ENCODE results near the gene CD3E. TPM values are rescaled to one million over a fixed set of nuclear protein-coding genes. Genes with fewer than 3 reads are reported as not detected.
A peak's percentile ranks its signal among the peaks of the same experiment; 100 is the strongest.

CD3E gene
- polyA plus RNA-seq, 1 donor: 9.1 TPM

DNA sequence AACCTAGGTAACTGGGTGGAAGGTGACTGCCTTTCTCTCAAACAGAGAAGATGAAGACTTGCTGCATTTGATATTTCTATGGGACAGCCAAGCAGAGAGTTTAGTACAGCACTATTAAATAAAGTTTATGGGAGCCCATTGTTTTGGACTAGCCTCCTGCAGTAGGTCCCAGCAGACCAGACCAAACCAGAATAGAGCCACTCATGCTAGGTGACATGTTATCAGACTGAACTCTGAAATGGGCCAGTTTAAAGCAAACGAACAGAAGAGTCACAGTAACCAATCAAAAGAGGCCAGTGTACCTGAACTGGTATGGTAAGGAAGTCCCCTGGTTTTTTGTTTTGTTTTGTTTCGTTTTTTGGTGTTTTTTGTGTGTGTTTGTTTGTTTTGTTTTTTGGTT, 32.5 kb upstream of the CD3E start:
- DNase-seq: no peak
- no peak overlapping the region for H3K27ac ChIP-seq (ENCODE audit: low read length)

DNA sequence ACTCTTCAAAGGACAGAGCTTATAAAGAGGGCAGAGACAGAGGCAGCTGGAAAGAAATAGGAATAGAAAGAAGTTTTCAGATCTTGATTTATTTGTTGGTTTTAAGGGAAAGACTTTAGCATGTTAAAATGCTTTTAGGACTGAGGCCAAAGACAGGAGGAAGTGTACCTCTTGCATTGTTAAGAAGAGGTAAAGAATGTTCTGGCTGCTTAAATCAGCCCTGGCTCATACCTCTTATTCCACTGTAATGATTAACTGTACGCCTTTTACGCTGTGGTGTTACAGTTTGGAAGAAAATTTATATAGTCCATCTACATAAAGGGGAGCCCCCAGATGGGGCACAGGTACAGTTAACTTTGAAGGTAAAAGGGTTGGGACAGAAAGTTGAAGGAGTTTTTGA, 30.3 kb upstream of the CD3E start:
- H3K36me3 ChIP-seq (ENCODE audit: control insufficient read depth, insufficient read depth, low read length): no peaks in the 10 kb centered on the region
- H3K4me1 ChIP-seq (ENCODE audit: control insufficient read depth, insufficient read depth, low read length): no peaks in the 10 kb centered on the region
- H3K4me3 ChIP-seq (ENCODE audit: low read length): no peak overlapping the region
- no peaks in the 10 kb centered on the region for H3K9me3 ChIP-seq (ENCODE audit: control insufficient read depth, low read depth, low read length)
- DNase-seq: peak in 1 of 2 donors; percentile 10
- no peaks in the 10 kb centered on the region for H3K27me3 ChIP-seq (ENCODE audit: control insufficient read depth, insufficient read depth, low read length)
- WGBS (ENCODE audit: insufficient coverage, low lambda C conversion rate): no CpG with 5 or more reads among the region's 2 CpGs
- H3K27ac ChIP-seq (ENCODE audit: low read length): no peak overlapping the region

More for the DNA sequence above, 32.5 kb upstream of the CD3E start:
- H3K4me3 ChIP-seq (ENCODE audit: low read length): no peak overlapping the region
- no peaks in the 10 kb centered on the region for H3K9me3 ChIP-seq (ENCODE audit: control insufficient read depth, low read depth, low read length)
- no peaks in the 10 kb centered on the region for H3K27me3 ChIP-seq (ENCODE audit: control insufficient read depth, insufficient read depth, low read length)
- 33% methylated on average over 1 of the region's 2 CpGs for WGBS (ENCODE audit: insufficient coverage, low lambda C conversion rate)
- no peaks in the 10 kb centered on the region for H3K4me1 ChIP-seq (ENCODE audit: control insufficient read depth, insufficient read depth, low read length)
- no peaks in the 10 kb centered on the region for H3K36me3 ChIP-seq (ENCODE audit: control insufficient read depth, insufficient read depth, low read length)

DNA sequence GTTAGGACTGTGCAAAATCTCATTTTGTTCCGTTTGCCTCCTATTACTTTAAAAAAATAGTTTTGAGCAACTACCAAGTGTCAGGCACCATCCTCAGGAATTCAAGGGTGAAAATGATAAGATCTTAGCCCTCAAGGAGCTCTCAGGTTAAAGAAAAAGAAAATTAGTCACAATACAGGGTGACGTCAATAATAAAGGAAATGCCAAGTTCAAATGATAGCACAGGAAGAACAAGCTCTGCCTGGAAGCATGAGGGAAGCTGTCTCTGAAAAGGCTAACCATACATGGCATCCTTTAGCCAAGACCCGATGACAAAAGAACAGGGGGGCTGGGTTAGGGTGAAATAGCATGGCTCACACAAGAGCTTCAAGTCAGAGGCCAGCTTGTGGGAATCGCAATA, 29.4 kb upstream of the CD3E start:
- DNase-seq: no peak
- no peaks in the 10 kb centered on the region for H3K9me3 ChIP-seq (ENCODE audit: control insufficient read depth, low read depth, low read length)
- H3K4me1 ChIP-seq (ENCODE audit: control insufficient read depth, insufficient read depth, low read length): no peaks in the 10 kb centered on the region
- H3K27ac ChIP-seq (ENCODE audit: low read length): no peak overlapping the region
- H3K36me3 ChIP-seq (ENCODE audit: control insufficient read depth, insufficient read depth, low read length): no peaks in the 10 kb centered on the region
- no peaks in the 10 kb centered on the region for H3K27me3 ChIP-seq (ENCODE audit: control insufficient read depth, insufficient read depth, low read length)
- no peak overlapping the region for H3K4me3 ChIP-seq (ENCODE audit: low read length)
- WGBS (ENCODE audit: insufficient coverage, low lambda C conversion rate): 91% methylated on average over 1 of the region's 4 CpGs

DNA sequence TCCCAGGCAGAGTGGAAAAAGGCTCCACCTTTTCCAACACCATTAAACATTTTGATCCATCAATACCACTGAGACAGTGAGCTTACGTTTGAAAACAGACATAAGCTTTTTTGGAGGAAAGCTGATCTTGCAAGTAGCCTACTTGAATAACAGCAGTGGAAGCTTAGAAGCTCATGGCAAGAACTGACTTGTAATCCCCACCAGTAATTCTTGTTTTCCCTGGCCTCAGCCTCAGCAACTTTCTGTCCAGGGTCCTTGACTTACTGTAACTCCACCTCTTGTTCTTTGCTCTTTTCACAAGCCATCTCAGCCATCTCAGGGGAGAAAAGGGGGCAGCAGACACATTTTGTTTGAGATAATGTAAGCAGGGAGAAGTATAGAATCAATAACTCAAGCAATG, 28.1 kb upstream of the CD3E start:
- H3K9me3 ChIP-seq (ENCODE audit: control insufficient read depth, low read depth, low read length): no peaks in the 10 kb centered on the region
- no peaks in the 10 kb centered on the region for H3K27me3 ChIP-seq (ENCODE audit: control insufficient read depth, insufficient read depth, low read length)
- WGBS (ENCODE audit: insufficient coverage, low lambda C conversion rate): no CpG with 5 or more reads among the region's 1 CpG
- H3K36me3 ChIP-seq (ENCODE audit: control insufficient read depth, insufficient read depth, low read length): no peaks in the 10 kb centered on the region
- H3K27ac ChIP-seq (ENCODE audit: low read length): no peak overlapping the region
- no peak overlapping the region for H3K4me3 ChIP-seq (ENCODE audit: low read length)
- H3K4me1 ChIP-seq (ENCODE audit: control insufficient read depth, insufficient read depth, low read length): no peaks in the 10 kb centered on the region
- no peak for DNase-seq

DNA sequence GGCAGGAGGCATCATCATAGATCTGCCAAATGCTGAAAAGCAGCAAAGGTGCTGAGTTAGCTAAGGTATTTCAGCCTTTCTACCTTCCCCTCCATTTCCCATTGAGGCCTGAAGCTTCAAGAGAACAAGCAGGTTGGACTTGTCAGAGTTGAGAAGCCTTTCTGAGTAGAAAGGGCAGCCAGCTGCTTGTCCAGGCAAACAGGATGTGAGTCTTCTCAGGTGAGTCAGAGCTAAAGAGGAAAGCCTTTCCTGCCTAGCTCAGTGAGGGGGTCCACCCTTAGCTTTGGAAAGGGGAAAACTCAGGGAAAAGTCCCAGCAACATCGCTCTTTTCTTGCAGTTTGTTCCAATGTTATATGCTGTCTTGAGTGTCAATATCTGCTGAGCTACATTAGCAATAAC, 27.2 kb upstream of the CD3E start:
- H3K27me3 ChIP-seq (ENCODE audit: control insufficient read depth, insufficient read depth, low read length): no peaks in the 10 kb centered on the region
- H3K9me3 ChIP-seq (ENCODE audit: control insufficient read depth, low read depth, low read length): no peaks in the 10 kb centered on the region
- no peak overlapping the region for H3K27ac ChIP-seq (ENCODE audit: low read length)
- DNase-seq: peak in 1 of 2 donors; percentile 11
- no peaks in the 10 kb centered on the region for H3K36me3 ChIP-seq (ENCODE audit: control insufficient read depth, insufficient read depth, low read length)
- H3K4me1 ChIP-seq (ENCODE audit: control insufficient read depth, insufficient read depth, low read length): no peaks in the 10 kb centered on the region
- WGBS (ENCODE audit: insufficient coverage, low lambda C conversion rate): 100% methylated on average over 1 of the region's 1 CpG
- no peak overlapping the region for H3K4me3 ChIP-seq (ENCODE audit: low read length)

DNA sequence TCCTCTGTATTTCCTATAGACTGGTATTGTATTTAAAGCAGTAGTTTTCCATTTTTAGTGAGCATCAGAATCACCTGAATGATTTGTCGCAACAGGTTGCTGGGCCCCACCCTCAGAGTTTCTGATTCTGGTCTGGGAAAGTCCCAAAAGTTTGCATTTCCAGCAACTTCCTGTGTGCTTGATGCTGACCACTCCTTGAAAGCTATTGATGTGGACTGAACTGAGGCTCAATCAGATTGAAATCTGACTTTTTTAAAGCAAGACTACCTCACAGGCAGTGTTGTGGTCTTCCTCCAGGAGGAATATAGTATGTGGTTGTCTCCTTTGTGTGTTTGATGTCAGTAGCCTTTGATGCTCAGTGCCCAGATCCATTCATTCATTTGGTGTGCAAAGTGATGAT, 23.2 kb upstream of the CD3E start:
- DNase-seq: no peak
- no peaks in the 10 kb centered on the region for H3K36me3 ChIP-seq (ENCODE audit: control insufficient read depth, insufficient read depth, low read length)
- no peak overlapping the region for H3K4me3 ChIP-seq (ENCODE audit: low read length)
- H3K9me3 ChIP-seq (ENCODE audit: control insufficient read depth, low read depth, low read length): no peaks in the 10 kb centered on the region
- H3K27me3 ChIP-seq (ENCODE audit: control insufficient read depth, insufficient read depth, low read length): no peaks in the 10 kb centered on the region
- no peak overlapping the region for H3K27ac ChIP-seq (ENCODE audit: low read length)
- no CpG with 5 or more reads among the region's 1 CpG for WGBS (ENCODE audit: insufficient coverage, low lambda C conversion rate)
- H3K4me1 ChIP-seq (ENCODE audit: control insufficient read depth, insufficient read depth, low read length): peaks cover 18% of the 10 kb centered on the region

DNA sequence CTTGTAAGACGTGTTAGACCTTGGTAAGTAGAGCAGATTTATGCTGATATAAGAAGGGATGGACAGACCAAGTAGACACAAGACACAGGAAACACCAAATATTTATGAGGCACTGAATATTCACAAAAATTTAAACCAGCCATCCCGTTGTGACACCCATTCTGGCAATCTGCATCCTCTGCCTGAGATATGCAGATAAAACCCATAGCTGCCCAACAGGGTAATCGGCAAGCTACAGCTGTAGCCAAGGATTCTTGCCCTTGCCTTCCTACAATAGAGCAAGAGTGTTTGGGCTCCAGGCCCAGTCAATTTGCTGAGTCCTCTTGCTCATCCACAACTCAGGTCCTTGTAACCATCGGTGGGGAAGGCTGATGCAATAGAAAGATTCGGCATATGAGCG, 21.9 kb upstream of the CD3E start:
- Histone ChIP-seq H3K27me3 (ENCODE audit: control insufficient read depth, insufficient read depth, low read length) (no peaks in the 10 kb centered on the region), H3K9me3 (ENCODE audit: control insufficient read depth, low read depth, low read length) (no peaks in the 10 kb centered on the region), H3K4me1 (ENCODE audit: control insufficient read depth, insufficient read depth, low read length) (peaks cover 26% of the 10 kb centered on the region), H3K4me3 (ENCODE audit: low read length) (no peak overlapping the region), H3K27ac (ENCODE audit: low read length) (no peak overlapping the region), H3K36me3 (ENCODE audit: control insufficient read depth, insufficient read depth, low read length) (no peaks in the 10 kb centered on the region)
- DNase-seq: no peak
- WGBS (ENCODE audit: insufficient coverage, low lambda C conversion rate): 100% methylated on average over 1 of the region's 6 CpGs

DNA sequence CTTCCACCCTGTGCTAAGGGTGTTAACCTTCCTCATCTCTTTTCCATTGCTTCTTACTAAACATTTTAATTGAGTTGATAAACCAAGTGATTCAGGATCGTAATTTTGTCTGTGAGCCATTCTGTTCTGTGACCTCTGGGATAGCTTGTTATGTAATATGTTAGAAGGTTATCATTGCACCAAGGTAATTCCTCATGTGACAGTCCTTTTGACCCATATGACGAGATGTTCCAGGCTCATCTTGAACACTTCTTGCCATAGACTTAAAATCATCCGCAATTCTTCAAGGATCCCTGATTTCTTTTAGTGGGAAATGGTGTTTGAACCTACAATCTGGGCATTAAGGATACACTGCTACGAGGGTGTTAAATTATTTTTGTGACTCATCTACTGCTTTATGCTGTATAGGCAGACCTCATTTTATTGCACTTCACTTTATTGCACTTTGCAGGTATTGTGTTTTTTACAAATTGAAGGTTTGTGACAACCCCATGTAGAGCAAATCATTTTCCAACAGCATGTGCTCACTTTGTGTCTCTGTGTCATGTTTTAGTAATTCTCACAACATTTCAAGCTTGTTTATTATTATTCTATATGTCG, 21.4 kb upstream of the CD3E start:
- H3K4me3 ChIP-seq (ENCODE audit: low read length): no peak overlapping the region
- H3K27ac ChIP-seq (ENCODE audit: low read length): peak overlapping the region; percentile 54
- WGBS (ENCODE audit: insufficient coverage, low lambda C conversion rate): no CpG with 5 or more reads among the region's 5 CpGs
- no peaks in the 10 kb centered on the region for H3K36me3 ChIP-seq (ENCODE audit: control insufficient read depth, insufficient read depth, low read length)
- H3K9me3 ChIP-seq (ENCODE audit: control insufficient read depth, low read depth, low read length): no peaks in the 10 kb centered on the region
- H3K4me1 ChIP-seq (ENCODE audit: control insufficient read depth, insufficient read depth, low read length): peaks cover 26% of the 10 kb centered on the region
- DNase-seq: peak; percentile 39 to 60
- H3K27me3 ChIP-seq (ENCODE audit: control insufficient read depth, insufficient read depth, low read length): no peaks in the 10 kb centered on the region

DNA sequence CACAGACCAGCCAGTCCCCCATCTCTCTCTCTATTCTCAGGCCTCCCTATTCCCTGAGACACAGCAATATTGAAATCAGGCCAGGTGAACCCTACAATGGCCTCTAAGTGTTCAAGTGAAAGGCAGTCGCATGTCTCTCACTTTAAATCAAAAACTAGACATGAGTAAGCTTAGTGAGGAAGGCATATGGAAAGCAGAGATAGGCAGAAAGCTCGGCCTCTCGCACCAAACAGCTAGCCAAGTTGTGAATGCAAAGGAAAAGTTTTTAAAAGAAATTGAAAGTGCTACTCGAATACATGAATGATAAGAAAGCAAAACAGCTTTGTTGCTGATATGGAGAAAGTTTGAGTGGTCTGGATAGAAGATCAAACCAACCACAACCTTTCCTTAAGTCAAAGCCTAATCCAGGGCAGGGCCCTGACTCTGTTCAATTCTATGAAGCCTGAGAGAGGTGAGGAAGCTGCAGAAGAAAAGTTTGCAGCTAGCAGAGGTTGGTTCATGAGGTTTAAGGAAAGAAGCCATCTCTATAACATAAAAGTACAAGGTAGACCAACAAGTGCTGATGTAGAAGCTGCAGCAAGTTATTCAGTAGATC, 20.7 kb upstream of the CD3E start:
- Histone ChIP-seq H3K36me3 (ENCODE audit: control insufficient read depth, insufficient read depth, low read length) (no peaks in the 10 kb centered on the region), H3K4me1 (ENCODE audit: control insufficient read depth, insufficient read depth, low read length) (peaks cover 26% of the 10 kb centered on the region), H3K9me3 (ENCODE audit: control insufficient read depth, low read depth, low read length) (no peaks in the 10 kb centered on the region), H3K27me3 (ENCODE audit: control insufficient read depth, insufficient read depth, low read length) (no peaks in the 10 kb centered on the region), H3K27ac (ENCODE audit: low read length) (peak overlapping the region; percentile 54), H3K4me3 (ENCODE audit: low read length) (no peak overlapping the region)
- 66% methylated on average over 3 of the region's 4 CpGs for WGBS (ENCODE audit: insufficient coverage, low lambda C conversion rate)
- DNase-seq: peak in 1 of 2 donors; percentile 6

DNA sequence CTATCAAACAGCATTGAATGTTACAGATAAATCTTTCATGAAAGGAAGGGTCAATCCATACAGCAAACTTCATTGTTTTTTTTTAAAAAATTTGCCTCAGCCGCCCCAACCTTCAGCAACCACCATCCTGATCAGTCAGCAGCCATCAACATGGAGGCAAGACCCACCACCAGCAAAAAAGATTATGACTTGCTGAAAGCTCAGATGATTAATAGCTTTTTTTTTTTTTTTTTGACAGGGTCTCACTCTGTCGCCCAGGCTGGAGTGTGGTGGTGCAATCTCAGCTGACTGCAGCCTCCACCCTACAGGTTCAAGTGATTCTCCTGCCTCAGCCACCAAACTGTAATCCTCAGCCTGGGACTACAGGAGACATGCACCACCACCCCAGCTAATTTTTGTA, 18.0 kb upstream of the CD3E start:
- H3K27ac ChIP-seq (ENCODE audit: low read length): no peak overlapping the region
- no peak overlapping the region for H3K4me3 ChIP-seq (ENCODE audit: low read length)
- no peaks in the 10 kb centered on the region for H3K36me3 ChIP-seq (ENCODE audit: control insufficient read depth, insufficient read depth, low read length)
- H3K27me3 ChIP-seq (ENCODE audit: control insufficient read depth, insufficient read depth, low read length): no peaks in the 10 kb centered on the region
- peaks cover 26% of the 10 kb centered on the region for H3K4me1 ChIP-seq (ENCODE audit: control insufficient read depth, insufficient read depth, low read length)
- H3K9me3 ChIP-seq (ENCODE audit: control insufficient read depth, low read depth, low read length): no peaks in the 10 kb centered on the region
- DNase-seq: no peak
- no CpG with 5 or more reads among the region's 2 CpGs for WGBS (ENCODE audit: insufficient coverage, low lambda C conversion rate)

DNA sequence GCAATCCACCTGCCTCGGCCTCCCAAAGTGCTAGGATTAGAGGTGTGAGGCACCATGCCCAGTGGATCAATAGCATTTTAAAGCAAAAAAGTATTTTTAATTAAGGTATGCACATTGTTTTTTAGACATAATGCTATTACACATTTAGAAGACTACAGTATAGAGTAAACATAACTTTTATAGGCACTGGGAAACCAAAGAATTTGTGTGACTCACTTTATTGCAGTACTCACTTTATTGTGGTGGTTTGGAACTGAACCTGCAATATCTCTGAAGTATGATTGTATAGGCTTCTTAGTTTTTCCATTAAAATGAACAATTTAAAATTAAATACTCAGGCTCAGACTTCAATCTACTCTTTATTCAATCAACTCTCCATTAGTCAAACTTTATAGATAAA, 17.5 kb upstream of the CD3E start:
- Histone ChIP-seq H3K9me3 (ENCODE audit: control insufficient read depth, low read depth, low read length) (no peaks in the 10 kb centered on the region), H3K4me3 (ENCODE audit: low read length) (no peak overlapping the region), H3K36me3 (ENCODE audit: control insufficient read depth, insufficient read depth, low read length) (no peaks in the 10 kb centered on the region), H3K27ac (ENCODE audit: low read length) (peak overlapping the region; percentile 49), H3K4me1 (ENCODE audit: control insufficient read depth, insufficient read depth, low read length) (peaks cover 26% of the 10 kb centered on the region), H3K27me3 (ENCODE audit: control insufficient read depth, insufficient read depth, low read length) (no peaks in the 10 kb centered on the region)
- WGBS (ENCODE audit: insufficient coverage, low lambda C conversion rate): no CpG with 5 or more reads among the region's 1 CpG
- peak; percentile 16 to 59 for DNase-seq
